Spleen (tissue), 11 donors: ENCODE measurements around the gene ZFYVE28. TPM values are rescaled to one million over a fixed set of nuclear protein-coding genes. Genes with fewer than 3 reads are reported as not detected.

Experiments used
- DNase-seq: peaks from one replicate; pipeline ENCODE4 v3.0.0-alpha.2; 2020
- H3K27ac ChIP-seq, 8 donors: fragments of 200-600 bp; sonication (generic) in 7 of 8; 1 replicate in 4 of 8; 2 replicates in 4 of 8; pipeline versions ENCODE4 v1.5.0 to v1.8.0; 2016 to 2021; ENCODE audit warnings: inconsistent platforms in 4 of 8, mild to moderate bottlenecking in 4 of 8, moderate library complexity in 1 of 8
- H3K27me3 ChIP-seq, 7 donors: fragments of 200-600 bp; sonication (generic) in 6 of 7; replicated peaks in 1 of 7; 1 replicate in 4 of 7; 2 replicates in 3 of 7; pipeline versions ENCODE4 v1.5.0 to v1.8.0; 2016 to 2021; ENCODE audit warnings: inconsistent platforms in 3 of 7, mild to moderate bottlenecking in 1 of 7
- H3K36me3 ChIP-seq, 6 donors: fragments of 200-600 bp; sonication (generic) in 5 of 6; 1 replicate in 4 of 6; 2 replicates in 2 of 6; pipeline versions ENCODE4 v1.5.0 to v1.8.0; 2016 to 2021; ENCODE audit warnings: inconsistent platforms in 2 of 6
- H3K4me1 ChIP-seq, 6 donors: fragments of 200-600 bp; sonication (generic) in 5 of 6; 1 replicate in 3 of 6; 2 replicates in 3 of 6; pipeline versions ENCODE4 v1.5.0 to v1.8.0; 2016 to 2021; ENCODE audit warnings: inconsistent platforms in 3 of 6
- H3K4me3 ChIP-seq, 8 donors: fragments of 200-600 bp; sonication (generic) in 7 of 8; 1 replicate in 4 of 8; 2 replicates in 4 of 8; pipeline versions ENCODE4 v1.5.0 to v1.8.0; 2016 to 2021; ENCODE audit warnings: inconsistent platforms in 4 of 8, mild to moderate bottlenecking in 4 of 8, moderate library complexity in 2 of 8
- H3K9me3 ChIP-seq, 8 donors: fragments of 200-600 bp; sonication (generic) in 7 of 8; 1 replicate in 4 of 8; 2 replicates in 4 of 8; pipeline versions ENCODE4 v1.5.0 to v1.8.0; 2016 to 2021; ENCODE audit warnings: inconsistent platforms in 4 of 8
- CTCF ChIP-seq, 11 experiments: fragments of 200-600 bp in 7 of 11; fragments of 450-650 bp in 4 of 11; sonication (generic) in 4 of 11; IDR thresholded peaks in 8 of 11; conservative IDR thresholded peaks in 3 of 11; 1 replicate in 7 of 11; 2 replicates in 4 of 11; pipeline versions ENCODE4 v1.4.0 to v1.8.0; 2016 to 2021; ENCODE audit warnings: antibody characterized with exemption in 11 of 11, inconsistent platforms in 4 of 11, mild to moderate bottlenecking in 1 of 11
- POLR2A ChIP-seq, 3 donors: fragments of 450-650 bp; IDR thresholded peaks; one replicate each; pipeline ENCODE4 v1.5.1; 2017; ENCODE audit warnings: antibody characterized with exemption in 3 of 3, mild to moderate bottlenecking in 1 of 3
- POLR2AphosphoS5 ChIP-seq, 3 donors: sonication (generic); formaldehyde crosslinking; IDR thresholded peaks; one replicate each; pipeline ENCODE4 v1.5.1; 2017; ENCODE audit warnings: antibody characterized with exemption in 3 of 3
- WGBS, 5 donors: extraction: QIAGEN DNeasy Blood & Tissue Kit in 3 of 5; methylation state at CpG; one replicate each; pipeline versions ENCODE4 v1.1.5 to v1.1.7; 2013 to 2018; 5-methylcytosine and 5-hydroxymethylcytosine counted together
- intact Hi-C: fragments of 100-400 bp; cut with DNase I; formaldehyde crosslinking; loops from one replicate; pipeline ENCODE4 v1.15.0; 2023; ENCODE audit warnings: low total_unique reads
- polyA plus RNA-seq, 3 donors: library from polyadenylated mRNA; stranded (reverse); fragments of 200-250 nt; gene quantifications; one replicate each; pipeline ENCODE4 v1.2.1, GENCODE V29; 2013
- total RNA-seq, 7 donors: library from RNA; depleted of rRNA in 3 of 7; stranded (reverse); fragments of >200 nt in 3 of 7; fragmentation: NEBNext Ultra II Directional in 4 of 7; extraction: Animal tissue kit (Norgen Biotek cat#: 25700) in 4 of 7; gene quantifications; one replicate each; pipeline versions ENCODE4 v1.1.0 to v1.2.1, GENCODE V29; 2016 to 2021
- donor health status: healthy with polysubstance abuse.
- donor health status: DM: no; HTN: no; CAD: no; lungs with moderate emphysema.
- donor health status: DM: no; HTN: no; CAD: no.
- donor health status: Bipolar disorder and iron deficiency.
- donor health status: healthy.
- donor health status: DM: no; HTN: no; CAD: no.
- donor health status: DM: yes; HTN: yes; CAD: no.

Gene ZFYVE28
- total and polyA plus RNA-seq, 10 donors = 2.7 to 31.3 (median 12.6) TPM

GRCh38 chr4:2287594-2287915 is 130.9 kb downstream of the ZFYVE28 start:
- H3K4me1 ChIP-seq = peaks cover 8 to 31% (median 25%) of the 10 kb centered on the region in 6 donors
- no peak overlapping the region for H3K4me3 ChIP-seq
- H3K27ac ChIP-seq = no peak overlapping the region
- intact Hi-C loops = no loop called here
- DNase-seq = peak; percentile 47
- WGBS, 5 donors = 89 to 95% (median 90%) methylated on average over 9 of the region's 9 CpGs
- no peaks in the 10 kb centered on the region for H3K27me3 ChIP-seq
- H3K36me3 ChIP-seq = peaks cover 0 to 3% (median 0%) of the 10 kb centered on the region in 6 donors
- no peaks in the 10 kb centered on the region for H3K9me3 ChIP-seq
- TF ChIP-seq POLR2A (IDR thresholded peaks at IDR 0.05) (no peak), POLR2AphosphoS5 (IDR thresholded peaks at IDR 0.05) (no peak), CTCF (IDR thresholded peaks at IDR 0.05 in 8 of 11, conservative IDR thresholded peaks at IDR 0.05 in 3 of 11) (no peak)

- no peak overlapping the region for H3K27ac ChIP-seq
- 80 to 86% (median 83%) methylated on average over 19 of the region's 19 CpGs for WGBS, 5 donors
- peaks cover 13 to 36% (median 30%) of the 10 kb centered on the region in 6 donors for H3K4me1 ChIP-seq
- TF ChIP-seq CTCF (IDR thresholded peaks at IDR 0.05 in 8 of 11, conservative IDR thresholded peaks at IDR 0.05 in 3 of 11) = no peak
- no peak for TF ChIP-seq POLR2AphosphoS5 (IDR thresholded peaks at IDR 0.05)
- TF ChIP-seq POLR2A (IDR thresholded peaks at IDR 0.05) = no peak
- peaks cover 0 to 3% (median 0%) of the 10 kb centered on the region in 6 donors for H3K36me3 ChIP-seq
- peak; percentile 60 for DNase-seq
- H3K4me3 ChIP-seq = no peak overlapping the region
- no peaks in the 10 kb centered on the region for H3K27me3 ChIP-seq
- no peaks in the 10 kb centered on the region for H3K9me3 ChIP-seq
- intact Hi-C loops = no loop called here
Observed at GRCh38 chr4:2286904-2287593, 131.4 kb downstream of the ZFYVE28 start.

- DNase-seq = peak; percentile 68
- Histone ChIP-seq H3K36me3 (peaks cover 0 to 3% (median 0%) of the 10 kb centered on the region in 6 donors), H3K27me3 (no peaks in the 10 kb centered on the region), H3K9me3 (no peaks in the 10 kb centered on the region), H3K4me3 (no peak overlapping the region), H3K27ac (no peak overlapping the region), H3K4me1 (peaks cover 13 to 38% (median 30%) of the 10 kb centered on the region in 6 donors)
- intact Hi-C loops = no loop called here
- TF ChIP-seq POLR2AphosphoS5 (IDR thresholded peaks at IDR 0.05) (no peak), POLR2A (IDR thresholded peaks at IDR 0.05) (no peak), CTCF (IDR thresholded peaks at IDR 0.05 in 8 of 11, conservative IDR thresholded peaks at IDR 0.05 in 3 of 11) (no peak)
- 79 to 87% (median 87%) methylated on average over 19 to 27 of the region's 27 CpGs for WGBS, 5 donors
Observed at GRCh38 chr4:2285613-2286381, 132.6 kb downstream of the ZFYVE28 start.
